H1 (cell line): ENCODE results near the gene RSF1. TPM values are rescaled to one million over a fixed set of nuclear protein-coding genes. Genes with fewer than 3 reads are reported as not detected.
A peak's percentile ranks its signal among the peaks of the same experiment; 100 is the strongest.

Experiments
- BRCA1 ChIP-seq: IDR thresholded peaks from 2 replicates; pipeline ENCODE4 v1.6.1; 2012; ENCODE audit warnings: low read depth, low read length, improper control_type of control experiment
- CBX8 ChIP-seq: fragments of 300-800, 300-1000 bp; sonication (generic); IDR thresholded peaks from 2 replicates; pipeline ENCODE4 v1.7.1; 2016; ENCODE audit warnings: low read depth, low read length, borderline replicate concordance
- CEBPB ChIP-seq: IDR thresholded peaks from 2 replicates; pipeline ENCODE4 v1.6.1; 2012; ENCODE audit warnings: low read depth, low read length
- CHD2 ChIP-seq: IDR thresholded peaks from 2 replicates; pipeline ENCODE4 v1.6.1; 2012; ENCODE audit warnings: low read length, improper control_type of control experiment
- JUN ChIP-seq: IDR thresholded peaks from 2 replicates; pipeline ENCODE4 v1.6.1; 2011; ENCODE audit warnings: low read depth, mild to moderate bottlenecking, improper control_type of control experiment, low read length
- JUND ChIP-seq: IDR thresholded peaks from 2 replicates; pipeline ENCODE4 v1.6.1; 2011; ENCODE audit warnings: mild to moderate bottlenecking, improper control_type of control experiment, low read length
- KDM1A ChIP-seq: fragments of 200-600, 300-600 bp; sonication (generic); IDR thresholded peaks from 2 replicates; pipeline ENCODE4 v1.7.1; 2016; ENCODE audit warnings: mild to moderate bottlenecking, low read length, borderline replicate concordance
- KDM4A ChIP-seq: IDR thresholded peaks from one replicate; pipeline ENCODE4 v1.7.1; 2012; ENCODE audit warnings: low read depth, mild to moderate bottlenecking, moderate library complexity, low read length, inconsistent platforms; ENCODE audit not compliant: severe bottlenecking
- KDM5A ChIP-seq: fragments of 200-600 bp; IDR thresholded peaks from 2 replicates; pipeline ENCODE4 v1.7.1; 2012; ENCODE audit warnings: mild to moderate bottlenecking, low read length, inconsistent platforms, mixed read lengths
- MAFK ChIP-seq: IDR thresholded peaks from 2 replicates; pipeline ENCODE4 v1.6.1; 2012; ENCODE audit warnings: low read depth, mild to moderate bottlenecking, improper control_type of control experiment, low read length
- POLR2AphosphoS5 ChIP-seq: IDR thresholded peaks from 2 replicates; pipeline ENCODE4 v1.6.1; 2011; ENCODE audit warnings: low read depth, low read length
- RAD21 ChIP-seq, 2 experiments: IDR thresholded peaks in 1 of 2; conservative IDR thresholded peaks in 1 of 2; 2 replicates each; pipeline ENCODE4 v1.6.1; 2011; ENCODE audit warnings: low read depth in 2 of 2, low read length in 2 of 2, improper control_type of control experiment in 1 of 2, inconsistent platforms in 1 of 2, mild to moderate bottlenecking in 1 of 2, moderate library complexity in 1 of 2
- RFX5 ChIP-seq: IDR thresholded peaks from 2 replicates; pipeline ENCODE4 v1.6.1; 2011; ENCODE audit warnings: low read depth, low read length, improper control_type of control experiment, borderline replicate concordance
- SIRT6 ChIP-seq: IDR thresholded peaks from one replicate; pipeline ENCODE4 v1.7.1; 2012; ENCODE audit warnings: low read length, inconsistent platforms
- SP1 ChIP-seq: IDR thresholded peaks from 2 replicates; pipeline ENCODE4 v1.6.1; 2011; ENCODE audit warnings: low read depth, low read length
- SP2 ChIP-seq: IDR thresholded peaks from 2 replicates; pipeline ENCODE4 v1.6.1; 2012; ENCODE audit warnings: mild to moderate bottlenecking, low read length, inconsistent platforms
- SRF ChIP-seq: IDR thresholded peaks from 2 replicates; pipeline ENCODE4 v1.6.1; 2011; ENCODE audit warnings: mild to moderate bottlenecking, low read depth, low read length, moderate library complexity
- SUZ12 ChIP-seq: fragments of 200-600 bp; sonication (generic); IDR thresholded peaks from 2 replicates; pipeline ENCODE4 v1.6.1; 2012; ENCODE audit warnings: mild to moderate bottlenecking, inconsistent platforms, low read length, moderate library complexity, mixed read lengths
- TEAD4 ChIP-seq: IDR thresholded peaks from 2 replicates; pipeline ENCODE4 v1.6.1; 2012; ENCODE audit warnings: low read depth, low read length, inconsistent platforms, mixed read lengths
- polyA plus RNA-seq, 7 experiments: library from polyadenylated mRNA; depleted of rRNA in 3 of 7; stranded (reverse) in 5 of 7; unstranded in 2 of 7; fragments of >200 nt in 5 of 7; fragments of 200-250 nt in 2 of 7; gene quantifications; 1 replicate in 5 of 7; 2 replicates in 1 of 7; 4 replicates in 1 of 7; pipeline versions ENCODE4 v1.2.1 to v1.2.3, GENCODE V29; 2011 to 2013; ENCODE audit warnings: missing spikeins in 2 of 7, mixed read lengths in 2 of 7
- total RNA-seq: library from RNA; stranded (reverse); fragmentation: NEBNext Ultra II Directional; extraction: Animal tissue kit (Norgen Biotek cat#: 25700); gene quantifications from 2 replicates; pipeline ENCODE4 v1.2.1, GENCODE V29; 2021

RSF1 gene
- total and polyA plus RNA-seq, 2 of the 8 experiments (the other 6 are each of a cell fraction or from before 2014, with no cell fraction given) = 17.8 to 87.9 TPM

DNA sequence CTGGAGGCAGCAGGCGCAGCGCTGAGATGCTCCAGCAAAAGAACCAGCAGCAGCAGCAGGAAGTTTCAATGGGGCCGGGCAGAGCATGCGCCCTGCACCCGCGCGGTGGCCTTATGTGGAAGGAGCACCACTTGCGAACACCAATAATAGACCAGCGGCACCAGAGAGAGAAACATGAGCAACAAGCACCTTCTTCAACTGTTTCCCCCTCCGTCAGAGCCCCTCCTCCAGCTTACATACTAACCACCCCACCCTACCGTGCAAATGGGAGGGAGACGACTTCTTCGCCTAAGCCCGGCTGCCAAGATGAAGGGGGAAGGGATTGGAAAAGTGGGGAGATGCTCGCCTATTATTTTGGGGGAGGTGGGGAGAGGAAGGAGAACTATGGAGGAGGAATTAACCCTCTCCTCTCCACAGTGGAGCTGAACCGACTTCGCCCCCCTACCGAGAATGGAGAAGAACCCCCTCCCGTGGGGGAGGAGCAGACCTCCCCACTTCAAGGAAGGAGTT, 1.1 kb downstream of the RSF1 start (continued):
- no peak for TF ChIP-seq JUND
- no peak for TF ChIP-seq SRF
- 0 out of 2 replicates have a peak, but pooled peaks have one; percentile 35 for TF ChIP-seq CHD2
- TF ChIP-seq SUZ12 = no peak
- no peak for TF ChIP-seq KDM5A
- no peak for TF ChIP-seq CEBPB
- no peak for TF ChIP-seq MAFK
- TF ChIP-seq TEAD4 = no peak
- no peak for TF ChIP-seq SP2
- TF ChIP-seq RFX5 = no peak
- no peak for TF ChIP-seq CBX8
- no peak for TF ChIP-seq KDM4A
- peak; percentile 4 to 23; a peak in 2 of 4 replicates for TF ChIP-seq RAD21 (IDR thresholded peaks at IDR 0.05 in 1 of 2, conservative IDR thresholded peaks at IDR 0.05 in 1 of 2; ENCODE audit: low read depth in 2 of 2, low read length in 2 of 2)
- peak; percentile 55 for TF ChIP-seq POLR2AphosphoS5
- no peak for TF ChIP-seq SP1
- TF ChIP-seq JUN = no peak
- no peak for TF ChIP-seq BRCA1
- no peak for TF ChIP-seq KDM1A
- no peak for TF ChIP-seq SIRT6
